Hippocampal formation (tissue), 2 donors: Measurements from ENCODE around the gene PRXL2A.

Experiments
- DNase-seq, 2 donors: peaks; one replicate each; lab custom pipeline; 2025; lab: John Stamatoyannopoulos, UW

The PRXL2A gene

DNA sequence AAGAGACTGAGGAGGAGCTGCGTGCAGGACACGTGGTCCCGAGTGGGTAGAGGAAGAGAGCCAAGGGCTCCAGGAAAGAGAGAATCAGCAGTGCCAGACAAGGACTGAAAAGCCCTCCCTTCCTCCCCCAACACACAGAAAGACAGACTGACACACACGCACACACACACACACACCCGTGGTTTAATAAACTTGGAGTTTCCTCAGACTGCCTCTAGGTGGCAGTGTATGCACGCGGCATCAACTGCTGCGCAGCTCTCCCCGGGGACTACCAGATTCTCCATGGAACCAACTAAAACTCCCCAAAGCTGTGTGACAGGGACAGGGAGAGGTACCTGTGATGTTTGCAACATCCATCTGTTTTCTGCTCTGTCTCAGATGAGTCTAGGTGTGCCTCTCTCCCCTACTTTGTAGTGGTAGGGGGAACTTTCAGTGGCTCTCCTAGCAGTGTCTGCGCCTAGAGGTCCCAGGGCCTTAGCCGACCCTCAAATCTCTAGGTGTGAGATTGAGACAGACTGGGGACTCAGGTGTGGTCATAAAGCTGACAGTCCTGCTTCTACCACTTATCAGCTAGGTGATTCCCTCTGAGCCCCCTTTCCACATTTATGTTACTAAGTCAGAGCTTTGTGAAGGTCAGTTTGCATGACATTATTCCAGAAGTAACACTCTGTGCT, 36.4 kb downstream of the PRXL2A start:
- DNase-seq: peak; percentile 65 to 86

DNA sequence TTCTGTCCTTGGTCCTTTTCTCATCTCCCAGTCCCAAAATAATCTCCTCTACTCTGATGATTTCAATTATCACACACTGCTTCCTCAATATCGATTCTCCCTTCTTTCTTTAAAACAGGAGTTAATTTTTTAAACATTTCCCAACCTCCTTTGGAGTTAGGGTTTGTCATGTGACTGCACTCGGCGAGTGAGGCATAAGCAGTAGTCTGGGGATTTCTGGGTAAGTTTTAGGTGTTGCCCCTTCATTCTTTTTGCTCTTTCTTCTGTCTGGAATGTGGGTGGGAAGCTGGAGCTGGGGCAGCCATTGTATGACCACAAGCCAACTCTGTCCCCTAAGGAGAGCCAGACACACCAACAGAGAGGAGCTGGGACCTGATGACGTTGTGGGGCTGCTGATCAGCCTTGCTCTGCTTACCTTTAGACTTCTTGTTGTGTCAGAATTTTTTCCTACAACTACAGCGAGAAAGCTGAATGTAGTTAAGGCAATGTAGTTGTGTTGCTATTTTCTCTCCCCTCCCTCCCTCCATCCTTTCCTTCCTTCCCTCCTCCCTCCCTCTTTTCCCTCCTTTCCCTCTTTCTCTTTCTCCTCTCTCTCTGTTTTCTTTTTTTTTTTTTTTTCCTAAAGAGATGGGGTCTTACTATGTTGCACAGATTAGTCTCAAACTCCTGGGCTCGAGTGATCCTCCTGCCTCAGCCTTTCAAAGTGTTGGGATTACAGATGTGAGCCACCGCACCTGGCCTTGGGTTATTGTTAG, 39.3 kb downstream of the PRXL2A start:
- DNase-seq: no peak

DNA sequence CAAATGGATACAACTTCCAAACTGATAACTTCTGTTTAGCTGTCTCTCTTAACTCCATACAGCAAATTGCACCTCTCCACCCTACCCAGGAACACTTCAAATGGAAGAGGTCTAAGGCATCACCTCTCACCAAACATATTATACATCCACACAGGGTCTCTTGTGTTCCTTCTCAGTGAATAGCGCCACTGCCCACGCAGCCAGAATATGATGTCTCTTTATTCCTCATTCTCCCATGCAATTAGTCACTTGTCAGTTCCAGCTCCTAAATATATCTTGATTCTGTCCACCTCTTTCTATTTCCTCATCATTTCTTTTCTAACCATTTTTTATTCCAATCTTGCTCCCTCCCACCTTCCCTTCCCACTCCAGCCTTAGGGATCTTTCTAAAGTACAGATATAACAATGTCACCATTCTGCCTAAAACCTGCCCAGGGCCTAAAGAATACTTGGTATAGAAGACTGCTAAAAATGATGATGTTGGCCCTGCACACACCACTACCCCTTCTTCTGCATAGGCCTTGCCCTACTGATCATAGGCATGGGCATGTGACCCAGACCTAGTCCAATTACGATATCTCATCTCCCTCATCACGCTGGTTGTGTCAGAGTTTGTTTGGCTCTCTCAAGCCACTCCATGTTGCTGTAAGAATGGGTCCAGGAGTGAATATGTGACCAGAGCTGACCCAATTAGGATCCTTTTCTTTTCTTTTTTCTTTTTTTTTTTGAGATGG, 40.0 kb downstream of the PRXL2A start:
- DNase-seq: no peak

DNA sequence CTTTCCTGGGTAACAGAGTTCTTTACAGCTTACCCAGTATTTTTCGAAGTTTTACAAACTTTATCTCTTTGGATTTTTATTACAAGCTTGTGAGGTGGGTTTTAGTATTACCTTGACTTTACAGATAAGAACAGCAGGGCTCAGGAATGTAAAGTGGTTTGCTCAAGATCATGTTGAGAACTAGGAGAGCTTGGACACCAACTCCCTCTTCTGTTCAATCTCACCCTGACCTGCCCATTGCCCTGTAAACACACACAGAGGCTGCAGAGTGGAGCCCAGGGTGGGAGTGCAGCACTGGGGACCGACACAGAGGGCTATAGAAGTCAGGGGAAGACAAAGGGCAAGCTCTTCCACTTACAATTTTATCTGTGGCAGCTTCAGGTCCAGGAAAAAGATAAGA, 41.2 kb downstream of the PRXL2A start:
- DNase-seq: no peak

DNA sequence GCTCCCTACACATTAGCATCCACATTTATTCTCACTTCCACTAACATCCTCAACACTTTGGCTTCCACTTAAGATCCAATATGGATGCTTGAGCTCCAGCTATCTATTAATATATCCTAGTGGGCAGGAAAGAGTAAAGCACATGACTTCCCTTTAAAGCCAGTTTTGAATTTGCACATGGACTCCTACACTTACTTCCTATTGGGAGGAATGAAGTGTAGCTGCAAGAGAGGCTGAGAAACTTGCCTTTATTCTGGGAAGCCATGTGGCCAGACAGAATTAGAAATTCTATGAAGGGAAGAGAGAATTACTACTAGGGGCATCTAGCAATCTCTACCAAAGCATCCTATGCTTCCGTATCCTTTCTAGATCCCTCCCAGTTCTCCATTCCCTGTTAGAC, 42.8 kb downstream of the PRXL2A start:
- DNase-seq: no peak

DNA sequence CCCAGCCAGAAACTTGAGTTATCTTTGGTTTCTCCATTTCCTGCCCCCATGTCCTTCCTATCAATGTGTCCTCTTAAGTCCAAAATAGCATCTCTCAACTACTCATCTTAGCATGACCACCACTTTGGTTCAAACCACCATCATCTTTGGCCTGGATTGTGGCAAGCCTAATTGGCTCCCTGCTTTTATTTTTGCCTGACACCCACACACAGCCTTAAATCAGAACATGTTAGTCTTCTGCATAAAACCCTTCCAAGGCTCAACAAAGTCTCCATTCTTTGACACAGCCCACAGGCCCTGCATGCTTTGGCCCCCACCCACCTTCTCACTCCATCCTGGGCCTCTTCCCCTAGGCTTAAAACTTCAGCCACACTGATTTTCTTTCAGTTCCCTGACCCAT, 43.7 kb downstream of the PRXL2A start:
- DNase-seq: no peak

DNA sequence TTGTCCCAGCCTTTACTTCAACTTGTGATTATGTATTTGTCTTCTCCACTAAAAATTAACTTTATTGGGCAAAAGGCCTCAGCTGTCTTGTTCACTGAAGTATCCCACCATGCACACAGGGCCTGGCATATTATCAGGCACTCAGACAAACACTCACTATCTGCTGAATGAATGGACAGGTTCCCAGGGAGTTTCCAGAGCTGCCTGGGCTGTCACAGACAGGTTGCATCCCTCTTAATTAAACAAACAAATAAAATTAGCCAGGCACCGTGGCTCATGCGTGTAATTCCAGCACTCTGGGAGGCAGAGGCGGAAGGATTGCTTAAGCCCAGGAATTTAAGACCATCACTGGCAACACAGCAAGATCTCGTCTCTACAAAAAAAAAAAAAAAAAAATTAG, 44.3 kb downstream of the PRXL2A start:
- no peak for DNase-seq

DNA sequence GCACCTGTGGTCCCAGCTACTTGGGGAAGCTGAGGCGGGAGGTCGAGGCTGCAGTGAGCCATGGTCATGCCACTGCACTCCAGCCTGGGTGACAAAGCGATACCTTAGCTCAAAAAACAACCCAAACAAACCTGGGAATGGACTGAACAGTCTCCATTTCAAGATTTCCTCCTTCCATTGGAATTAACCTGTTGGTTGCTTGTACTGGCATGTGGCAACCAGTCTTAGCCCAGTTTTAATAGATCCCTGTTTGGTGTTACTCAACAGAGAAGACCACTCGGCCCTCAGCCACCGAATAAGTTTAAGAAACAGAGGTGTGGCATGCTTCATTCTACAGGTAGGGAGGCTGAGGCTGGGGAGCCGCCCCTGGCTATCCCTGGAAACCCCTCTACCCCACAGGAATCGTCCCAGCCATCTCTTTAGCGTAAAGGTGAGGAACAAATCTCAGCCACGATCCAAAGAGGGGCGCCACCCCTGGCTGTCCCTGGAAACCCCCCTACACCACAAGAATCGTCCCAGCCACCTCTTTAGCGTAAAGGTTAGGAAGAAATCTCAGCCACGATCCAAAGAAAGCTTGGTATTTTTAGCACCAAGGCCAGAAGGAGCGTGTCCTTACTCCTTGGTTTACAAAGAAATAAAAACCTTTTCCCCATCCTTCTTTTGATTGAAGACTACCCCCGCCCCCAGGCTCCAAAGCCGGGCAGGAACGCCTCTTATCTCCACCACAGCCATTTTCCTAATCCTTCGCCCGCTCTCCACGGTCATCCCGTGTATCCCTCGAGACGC, 44.9 kb downstream of the PRXL2A start:
- DNase-seq: no peak

DNA sequence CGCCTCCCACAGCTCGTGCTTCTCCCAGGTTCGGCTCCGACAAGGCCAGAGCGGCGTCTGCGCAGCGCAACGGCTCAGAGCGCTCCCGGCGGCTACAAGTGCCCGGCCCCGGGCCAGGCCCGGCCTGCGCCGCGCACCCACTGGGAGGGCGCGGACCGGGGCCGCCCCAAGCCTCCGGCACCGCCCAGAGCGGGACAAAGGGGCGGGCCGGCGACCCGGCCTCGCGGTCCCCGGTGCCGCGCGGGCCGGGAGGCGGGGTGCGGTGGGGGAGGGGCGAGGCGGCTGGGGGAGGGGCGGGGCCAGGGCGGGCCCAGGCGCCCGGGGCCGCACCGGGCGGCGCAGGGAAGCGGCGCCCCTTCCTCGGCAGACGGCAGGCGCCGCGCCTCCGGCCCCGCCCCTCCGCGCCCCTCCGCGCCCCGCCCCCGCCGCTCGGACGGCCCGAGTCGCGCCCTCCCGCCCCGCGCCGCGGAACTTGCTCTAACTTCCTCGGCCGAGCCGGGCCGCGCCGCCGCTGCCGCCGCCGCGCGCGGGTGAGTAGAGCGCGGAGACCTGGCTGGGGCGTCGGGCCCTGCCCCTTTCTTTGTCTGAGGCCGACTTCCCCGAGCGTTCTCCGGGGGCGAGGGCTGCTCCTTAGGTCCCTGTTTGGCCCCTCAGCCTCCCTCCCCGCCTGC, 45.6 kb downstream of the PRXL2A start, which contains the start of gene TSPAN14:
TSPAN14 (plus strand) TSS at position 469 of the 671 bp plus-strand sequence. CDS start 34,924 bp downstream, outside the sequence.
- DNase-seq: peak; percentile 76 to 83

DNA sequence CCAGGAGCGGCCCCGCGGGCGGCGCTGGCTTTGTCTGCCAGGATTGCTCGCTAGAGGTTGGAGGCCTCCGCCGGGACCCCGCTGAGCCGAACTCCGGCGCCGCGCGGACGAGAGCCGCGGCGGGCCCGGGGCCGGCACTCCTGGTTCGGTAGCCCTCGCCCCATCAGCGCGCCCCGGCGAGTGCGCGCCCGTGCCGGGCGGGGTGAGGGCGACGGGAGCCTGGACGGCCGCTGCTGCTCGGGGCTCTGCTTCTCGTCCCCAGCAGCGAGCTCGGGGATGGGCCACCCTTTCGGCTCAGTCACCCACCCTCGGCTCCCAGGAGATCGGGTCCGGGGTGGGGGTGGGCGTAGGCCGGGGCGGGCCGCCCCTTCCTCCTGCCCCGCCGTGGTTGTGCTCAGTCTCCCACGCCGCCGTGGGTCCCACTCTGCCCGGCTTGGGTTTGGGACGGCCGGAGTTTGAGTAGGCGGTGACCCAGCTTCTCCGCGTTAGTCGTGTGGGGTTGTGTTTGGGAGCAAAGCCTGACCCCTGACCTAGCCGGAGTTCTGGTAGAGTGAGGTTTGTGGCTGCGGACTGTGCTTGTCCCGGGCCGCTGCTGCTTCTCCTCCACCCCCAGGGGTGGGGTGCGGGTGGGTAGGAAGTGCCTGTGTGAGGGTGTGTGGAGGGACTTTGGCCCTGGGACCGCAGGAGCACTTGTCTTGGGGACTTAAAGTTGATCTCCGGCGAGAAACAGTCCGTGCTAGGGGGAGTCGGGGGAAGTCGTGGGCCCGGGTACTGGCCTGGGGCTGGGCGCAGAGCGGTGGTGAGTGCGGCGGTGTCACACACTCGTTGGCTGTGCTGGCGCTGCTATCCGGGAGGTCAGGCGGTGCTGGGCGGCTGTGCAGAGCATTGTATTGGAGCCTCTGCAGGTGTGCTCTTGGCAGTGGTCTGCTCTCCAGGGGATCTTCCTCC, 46.4 kb downstream of the PRXL2A start:
- DNase-seq: no peak

DNA sequence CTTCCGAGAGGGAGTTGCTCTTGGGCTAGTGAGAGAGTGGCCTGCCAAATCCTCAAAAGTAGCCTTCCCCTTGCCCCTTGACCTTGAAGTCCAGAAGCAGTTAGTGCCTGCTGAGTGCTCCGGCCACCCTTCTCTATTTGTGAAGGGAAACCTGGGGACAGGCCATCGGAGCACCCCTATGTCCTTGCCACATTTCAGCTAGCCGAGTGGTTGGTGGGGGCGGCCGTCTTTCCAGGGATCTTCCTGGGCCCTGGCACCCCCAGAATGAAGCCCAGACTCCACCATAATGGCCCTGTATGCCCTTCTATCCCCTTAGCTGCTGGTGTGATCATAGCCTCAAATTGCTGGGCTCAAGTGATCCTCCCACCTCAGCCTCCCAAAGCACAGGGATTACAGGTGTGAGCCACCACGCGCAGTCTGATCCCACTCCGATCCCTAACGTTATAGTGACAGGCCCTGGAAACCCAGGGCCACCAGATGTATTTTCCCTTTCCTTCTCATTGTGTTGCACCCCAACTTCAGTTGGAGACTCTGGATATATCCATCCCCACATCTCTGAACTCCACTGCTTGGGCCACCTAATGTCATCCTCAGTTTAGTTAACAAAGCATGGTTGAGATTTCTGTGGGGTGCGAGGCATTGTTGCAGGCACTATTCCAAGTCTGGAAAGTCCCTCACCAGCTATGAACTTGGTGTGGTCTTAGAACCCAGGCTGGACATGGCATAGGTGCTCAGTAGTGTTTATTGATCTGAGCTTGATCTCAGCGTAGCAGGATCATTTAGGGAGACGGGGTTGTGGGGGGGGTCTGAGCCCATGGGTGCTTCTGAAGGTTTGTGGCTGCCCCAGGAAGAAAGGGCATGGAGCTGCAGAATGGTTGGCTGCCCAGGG, 47.4 kb downstream of the PRXL2A start:
- DNase-seq: no peak

DNA sequence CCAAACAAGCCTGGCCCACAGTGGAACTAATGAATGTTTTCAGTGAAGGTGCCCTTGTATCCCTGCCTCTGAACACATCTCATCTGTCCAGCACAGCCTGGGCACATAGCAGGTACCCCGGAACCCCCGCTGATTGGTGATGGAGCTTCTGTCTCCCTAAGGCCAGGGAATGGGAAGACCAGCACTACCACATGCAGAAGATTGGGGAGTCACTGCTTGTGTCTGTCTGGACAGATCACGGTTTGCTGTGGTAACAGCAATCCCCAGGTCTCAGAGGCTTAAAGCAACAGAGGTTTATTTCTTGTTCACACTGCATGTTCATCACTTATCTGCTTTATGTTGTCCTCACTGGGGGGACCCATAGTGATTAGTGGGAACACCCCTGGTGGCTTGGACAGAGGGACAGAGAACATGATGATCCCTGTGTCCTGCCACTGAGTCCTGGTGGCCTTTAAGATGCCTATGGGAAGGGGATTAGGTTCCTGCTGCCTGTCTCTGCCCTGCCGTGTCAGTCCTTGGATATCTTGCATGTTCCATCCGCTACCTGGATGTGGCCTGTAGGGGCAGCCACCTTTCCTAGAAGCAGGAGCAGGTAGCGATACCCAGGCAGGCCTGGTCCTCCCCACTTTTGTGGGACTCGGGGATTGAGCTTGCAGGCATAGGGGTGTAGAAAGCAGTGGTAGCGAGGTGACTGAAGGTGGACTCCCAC, 49.4 kb downstream of the PRXL2A start:
- no peak for DNase-seq

DNA sequence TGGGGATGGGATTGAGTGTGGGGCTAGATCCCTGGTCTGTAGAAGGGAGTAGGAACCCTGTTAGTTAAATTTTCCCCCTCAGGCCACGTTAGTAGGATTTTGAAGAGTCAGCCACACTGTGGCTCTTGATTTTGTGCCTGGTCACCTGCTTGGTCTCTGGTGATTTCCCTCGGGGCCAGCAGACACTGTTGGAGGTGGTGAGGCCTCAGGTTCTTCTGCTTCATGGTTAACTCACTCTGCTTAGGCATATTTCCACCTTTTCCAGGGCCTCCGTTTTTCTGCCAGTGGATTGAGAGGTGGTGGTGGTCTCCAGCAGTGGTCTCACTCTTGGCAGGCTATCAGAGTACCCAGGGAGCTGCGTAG, 49.9 kb downstream of the PRXL2A start:
- no peak for DNase-seq

DNA sequence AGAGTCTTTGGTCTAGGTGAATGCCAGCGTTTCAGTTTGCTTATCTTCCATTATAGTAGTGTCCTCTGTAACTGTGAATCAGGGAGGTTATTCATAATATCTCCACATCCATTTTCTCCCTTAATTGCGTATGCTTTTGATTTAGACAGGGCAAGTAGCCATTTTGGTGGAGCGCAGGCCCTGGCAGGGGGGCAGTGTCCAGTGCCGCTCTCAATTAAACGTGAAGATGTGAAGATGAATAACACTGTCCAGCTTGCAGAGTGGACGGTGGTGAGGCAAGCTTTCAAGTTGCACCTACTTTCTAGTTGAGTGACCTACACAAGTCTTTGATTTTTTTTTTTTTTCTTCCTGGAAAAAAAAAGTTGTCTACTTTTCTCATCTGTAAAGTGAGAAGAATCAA, 50.3 kb downstream of the PRXL2A start:
- no peak for DNase-seq

DNA sequence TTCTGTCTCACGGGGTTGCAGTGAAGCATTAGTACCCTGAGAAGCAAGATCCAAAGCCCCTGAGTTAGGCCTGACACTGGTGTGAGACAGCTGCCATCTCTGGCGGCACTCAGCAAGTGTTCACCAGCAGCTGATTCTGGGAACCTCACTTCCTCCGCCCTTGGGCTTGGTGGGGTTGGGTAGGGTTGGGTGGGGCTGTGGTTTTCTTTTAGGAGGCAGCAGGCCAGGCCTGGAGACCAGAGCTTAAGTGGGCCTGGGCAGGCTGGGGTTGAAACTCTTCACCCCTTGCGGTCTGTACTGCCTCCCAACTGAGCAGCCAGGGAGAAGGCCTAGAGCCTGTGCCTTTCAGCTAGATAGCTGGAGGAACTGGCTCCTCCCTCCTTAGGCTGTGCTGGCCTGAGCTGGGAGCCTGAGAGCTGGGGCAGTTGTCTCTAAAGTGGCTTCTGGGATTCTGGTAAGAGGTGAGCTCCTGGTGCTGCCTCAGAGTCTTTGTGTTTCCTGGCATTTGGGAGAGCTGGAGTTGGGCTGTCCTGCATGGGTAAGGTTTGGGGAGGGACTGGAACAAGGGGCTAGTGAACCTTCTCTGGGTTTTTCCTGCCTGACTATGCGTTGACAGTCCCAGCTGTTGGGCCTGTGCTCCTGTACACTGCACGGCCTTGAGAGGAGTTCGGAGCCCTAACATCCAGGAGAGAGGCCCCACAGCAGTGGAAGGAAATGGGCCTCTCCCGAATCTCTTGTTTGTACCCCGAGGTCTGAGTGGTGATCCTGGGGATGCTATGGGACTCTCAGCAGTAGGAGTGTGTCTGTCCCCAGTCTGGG, 50.9 kb downstream of the PRXL2A start:
- DNase-seq: no peak

DNA sequence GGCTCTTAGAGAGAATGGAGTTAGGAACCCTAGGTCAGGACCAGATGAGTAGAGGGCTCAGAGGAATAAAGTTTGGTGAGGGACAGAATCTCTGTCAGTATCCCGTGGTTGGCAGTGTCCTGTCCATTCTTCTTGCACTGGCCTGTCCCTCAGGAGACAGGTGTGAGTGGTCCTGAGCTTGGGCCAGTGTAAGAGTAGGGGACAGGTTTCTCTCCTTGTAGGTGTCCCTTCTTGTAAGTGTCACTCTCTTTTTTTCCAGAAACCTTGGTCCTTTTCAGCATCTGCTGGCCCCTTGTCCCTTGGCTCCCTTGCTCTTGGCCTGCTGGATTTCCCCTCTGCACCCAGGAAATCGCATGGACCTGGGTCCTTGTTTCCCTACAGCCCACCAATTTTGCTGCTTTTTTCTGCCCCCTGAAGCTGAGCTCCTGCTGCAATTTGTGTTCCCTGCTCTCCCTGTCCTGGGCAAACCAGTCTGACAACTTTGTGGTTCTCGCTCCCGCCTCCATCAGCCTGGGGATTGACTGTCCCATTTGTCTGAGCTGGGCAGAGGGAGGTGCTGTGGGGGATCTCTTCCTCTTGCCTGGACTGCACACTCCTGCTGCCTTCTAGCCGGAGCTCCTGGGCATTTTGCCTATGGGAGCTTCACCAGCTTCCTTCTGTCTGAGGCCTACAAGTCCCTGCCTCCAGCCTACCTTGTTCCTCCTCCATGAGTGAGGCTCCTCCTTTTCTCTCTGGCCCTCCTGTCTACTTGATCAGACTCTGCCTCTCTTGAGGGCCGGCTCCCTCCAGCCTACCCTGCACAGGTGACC, 52.3 kb downstream of the PRXL2A start:
- DNase-seq: peak; percentile 63 to 64
